HL-60 (cell line): ENCODE measurements around the gene PCDH15.

Experiments used
- DNase-seq, 2 experiments: peaks; one replicate each; pipeline ENCODE4 v3.0.0-alpha.2; 2010 to 2020; ENCODE audit warnings: low read depth in 1 of 2, low spot score in 1 of 2
- H3K27ac ChIP-seq: fragments of 250-450 bp; sonication (Bioruptor Pico); replicated peaks from 2 replicates; pipeline ENCODE4 v1.5.1; 2020; ENCODE audit warnings: mild to moderate bottlenecking, moderate library complexity
- H3K27me3 ChIP-seq: fragments of 250-450 bp; sonication (Bioruptor Pico); 2 replicates; pipeline ENCODE4 v1.5.1; 2021; ENCODE audit warnings: mild to moderate bottlenecking, moderate library complexity; ENCODE audit not compliant: insufficient read depth, poor library complexity, severe bottlenecking
- H3K4me3 ChIP-seq: replicated peaks from 2 replicates; pipeline ENCODE4 v1.5.1; 2011; ENCODE audit warnings: mild to moderate bottlenecking, control low read depth, low read length; ENCODE audit not compliant: insufficient read depth
- CTCF ChIP-seq: IDR thresholded peaks from one replicate; pipeline ENCODE4 v1.5.1; 2011; ENCODE audit warnings: low read length, control low read depth, inconsistent platforms; ENCODE audit not compliant: insufficient read depth
- GABPA ChIP-seq: IDR thresholded peaks from 2 replicates; pipeline ENCODE4 v1.6.1; 2012; ENCODE audit warnings: low read depth
- POLR2AphosphoS5 ChIP-seq: IDR thresholded peaks from 2 replicates; pipeline ENCODE4 v1.6.1; 2012; ENCODE audit warnings: low read depth
- SPI1 ChIP-seq: IDR thresholded peaks from 2 replicates; pipeline ENCODE4 v1.6.1; 2012; ENCODE audit warnings: low read depth, mild to moderate bottlenecking, borderline replicate concordance
- TF ChIP-seq, protein P1 (sequence below): IDR thresholded peaks from 2 replicates; pipeline ENCODE4 v1.6.1; 2012; ENCODE audit warnings: low read depth; ENCODE audit not compliant: insufficient replicate concordance

PCDH15 gene

DNA sequence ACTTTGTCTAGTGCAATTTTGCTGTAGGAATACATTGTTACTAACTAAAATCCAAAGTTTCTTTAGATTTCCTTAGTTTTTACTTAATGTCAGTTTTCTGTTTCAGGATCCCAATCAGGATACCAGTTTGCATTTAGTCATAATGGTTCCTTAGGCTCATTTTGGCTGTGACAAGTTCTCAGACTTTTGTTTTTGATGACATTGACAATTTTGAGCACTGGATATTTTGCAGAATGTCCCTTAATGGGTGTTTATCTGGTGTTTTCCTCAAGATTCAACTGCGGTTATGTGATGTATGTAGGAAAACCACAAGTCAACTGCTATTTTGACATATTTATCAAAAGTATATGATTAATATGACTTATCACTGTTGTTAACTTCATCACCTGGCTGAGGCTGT lies 482.6 kb downstream of the PCDH15 start:
- TF ChIP-seq GABPA (no peak), CTCF (no peak), SPI1 (no peak), POLR2AphosphoS5 (no peak)
- TF ChIP-seq, protein P1, sequence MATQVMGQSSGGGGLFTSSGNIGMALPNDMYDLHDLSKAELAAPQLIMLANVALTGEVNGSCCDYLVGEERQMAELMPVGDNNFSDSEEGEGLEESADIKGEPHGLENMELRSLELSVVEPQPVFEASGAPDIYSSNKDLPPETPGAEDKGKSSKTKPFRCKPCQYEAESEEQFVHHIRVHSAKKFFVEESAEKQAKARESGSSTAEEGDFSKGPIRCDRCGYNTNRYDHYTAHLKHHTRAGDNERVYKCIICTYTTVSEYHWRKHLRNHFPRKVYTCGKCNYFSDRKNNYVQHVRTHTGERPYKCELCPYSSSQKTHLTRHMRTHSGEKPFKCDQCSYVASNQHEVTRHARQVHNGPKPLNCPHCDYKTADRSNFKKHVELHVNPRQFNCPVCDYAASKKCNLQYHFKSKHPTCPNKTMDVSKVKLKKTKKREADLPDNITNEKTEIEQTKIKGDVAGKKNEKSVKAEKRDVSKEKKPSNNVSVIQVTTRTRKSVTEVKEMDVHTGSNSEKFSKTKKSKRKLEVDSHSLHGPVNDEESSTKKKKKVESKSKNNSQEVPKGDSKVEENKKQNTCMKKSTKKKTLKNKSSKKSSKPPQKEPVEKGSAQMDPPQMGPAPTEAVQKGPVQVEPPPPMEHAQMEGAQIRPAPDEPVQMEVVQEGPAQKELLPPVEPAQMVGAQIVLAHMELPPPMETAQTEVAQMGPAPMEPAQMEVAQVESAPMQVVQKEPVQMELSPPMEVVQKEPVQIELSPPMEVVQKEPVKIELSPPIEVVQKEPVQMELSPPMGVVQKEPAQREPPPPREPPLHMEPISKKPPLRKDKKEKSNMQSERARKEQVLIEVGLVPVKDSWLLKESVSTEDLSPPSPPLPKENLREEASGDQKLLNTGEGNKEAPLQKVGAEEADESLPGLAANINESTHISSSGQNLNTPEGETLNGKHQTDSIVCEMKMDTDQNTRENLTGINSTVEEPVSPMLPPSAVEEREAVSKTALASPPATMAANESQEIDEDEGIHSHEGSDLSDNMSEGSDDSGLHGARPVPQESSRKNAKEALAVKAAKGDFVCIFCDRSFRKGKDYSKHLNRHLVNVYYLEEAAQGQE, result no peak
- Histone ChIP-seq H3K27me3 (no peaks in the 10 kb centered on the region), H3K27ac (no peak overlapping the region), H3K4me3 (no peak overlapping the region)
- DNase-seq, result no peak

GRCh38 chr10:54314430-54314829 lies 486.6 kb downstream of the PCDH15 start:
- H3K4me3 ChIP-seq, result no peak overlapping the region
- no peaks in the 10 kb centered on the region for H3K27me3 ChIP-seq
- no peak for DNase-seq
- H3K27ac ChIP-seq, result no peak overlapping the region
- no peak for TF ChIP-seq POLR2AphosphoS5
- TF ChIP-seq, protein P1, result no peak
- no peak for TF ChIP-seq CTCF
- no peak for TF ChIP-seq SPI1
- TF ChIP-seq GABPA, result no peak

- Histone ChIP-seq H3K27ac (no peak overlapping the region), H3K4me3 (no peak overlapping the region), H3K27me3 (no peaks in the 10 kb centered on the region)
- DNase-seq, result no peak
- no peak for TF ChIP-seq GABPA
- TF ChIP-seq POLR2AphosphoS5, result no peak
- TF ChIP-seq CTCF, result no peak
- TF ChIP-seq SPI1, result no peak
- TF ChIP-seq, protein P1, result no peak
Observed at GRCh38 chr10:54284526-54285193, 516.4 kb downstream of the PCDH15 start.
